Chondrocyte (in vitro differentiated cells): ENCODE data around the gene QSOX2. TPM values are rescaled to one million over a fixed set of nuclear protein-coding genes. Genes with fewer than 3 reads are reported as not detected.
A peak's percentile ranks its signal among the peaks of the same experiment; 100 is the strongest.

Experiments used
- DNase-seq: peaks from one replicate; pipeline ENCODE4 v3.0.0; 2021; ENCODE audit warnings: mixed read lengths, low spot score
- H3K27ac Mint-ChIP-seq: one replicate; pipeline ENCODE4 v1.8.0; 2021; ENCODE audit warnings: mild to moderate bottlenecking, moderate library complexity, mixed read lengths; ENCODE audit not compliant: unreplicated experiment
- H3K27me3 Mint-ChIP-seq: 2 replicates; pipeline ENCODE4 v1.8.0; 2021; ENCODE audit warnings: low read depth, mixed read lengths
- H3K36me3 Mint-ChIP-seq: 2 replicates; pipeline ENCODE4 v1.8.0; 2021; ENCODE audit warnings: low read depth, mixed read lengths
- H3K4me1 Mint-ChIP-seq: 2 replicates; pipeline ENCODE4 v1.8.0; 2021; ENCODE audit warnings: low read depth, mild to moderate bottlenecking, mixed read lengths
- H3K4me3 Mint-ChIP-seq: one replicate; pipeline ENCODE4 v1.8.0; 2021; ENCODE audit warnings: mild to moderate bottlenecking, moderate library complexity, mixed read lengths; ENCODE audit not compliant: unreplicated experiment
- H3K9me3 Mint-ChIP-seq: 2 replicates; pipeline ENCODE4 v1.8.0; 2021; ENCODE audit warnings: low read depth, mixed read lengths
- CTCF ChIP-seq: fragments of 200-600 bp; sonication (generic); IDR thresholded peaks from 2 replicates; pipeline ENCODE4 v1.5.0; 2021; ENCODE audit warnings: antibody characterized with exemption, mild to moderate bottlenecking, moderate library complexity
- total RNA-seq: library from RNA; stranded (reverse); gene quantifications from 3 replicates; pipeline ENCODE4 v1.2.1, GENCODE V29; 2021

Gene QSOX2
- total RNA-seq, 1 donor from 2014 or later = 14.3 TPM

- H3K27me3 Mint-ChIP-seq = peaks cover 26% of the 10 kb centered on the region
- H3K9me3 Mint-ChIP-seq = no peaks in the 10 kb centered on the region
- H3K4me3 Mint-ChIP-seq = no peak overlapping the region
- no peak for DNase-seq
- peaks cover 3% of the 10 kb centered on the region for H3K36me3 Mint-ChIP-seq
- no peak overlapping the region for H3K27ac Mint-ChIP-seq
- no peaks in the 10 kb centered on the region for H3K4me1 Mint-ChIP-seq
- TF ChIP-seq CTCF = no peak
These were observed 73.7 kb downstream of the QSOX2 start for GRCh38 chr9:136171801-136172411.

- Mint-ChIP-seq H3K9me3 (no peaks in the 10 kb centered on the region), H3K4me3 (no peak overlapping the region), H3K27ac (no peak overlapping the region), H3K4me1 (no peaks in the 10 kb centered on the region), H3K27me3 (peaks cover 30% of the 10 kb centered on the region), H3K36me3 (peaks cover 3% of the 10 kb centered on the region)
- DNase-seq = no peak
- no peak for TF ChIP-seq CTCF
These were observed 74.4 kb downstream of the QSOX2 start for GRCh38 chr9:136171009-136171800.

- TF ChIP-seq CTCF = peak; percentile 80
- Mint-ChIP-seq H3K4me1 (no peaks in the 10 kb centered on the region), H3K9me3 (peaks cover 5% of the 10 kb centered on the region), H3K4me3 (no peak overlapping the region), H3K36me3 (peaks cover 3% of the 10 kb centered on the region), H3K27ac (no peak overlapping the region), H3K27me3 (peaks cover 35% of the 10 kb centered on the region)
- no peak for DNase-seq
These were observed 75.4 kb downstream of the QSOX2 start for GRCh38 chr9:136170006-136170901.

GRCh38 chr9:136169495-136169894 lies 76.1 kb downstream of the QSOX2 start:
- no peak for DNase-seq
- Mint-ChIP-seq H3K27ac (no peak overlapping the region), H3K9me3 (peaks cover 5% of the 10 kb centered on the region), H3K36me3 (peaks cover 3% of the 10 kb centered on the region), H3K4me1 (no peaks in the 10 kb centered on the region), H3K4me3 (no peak overlapping the region), H3K27me3 (peaks cover 39% of the 10 kb centered on the region)
- TF ChIP-seq CTCF = no peak
